Skeletal muscle tissue (tissue), 5 donors: ENCODE data around the gene SCML2. TPM values are rescaled to one million over a fixed set of nuclear protein-coding genes. Genes with fewer than 3 reads are reported as not detected.

Experiments
- H3K27ac ChIP-seq: one replicate; pipeline ENCODE4 v1.7.0; 2013; ENCODE audit warnings: mild to moderate bottlenecking, low read depth, low read length, inconsistent platforms
- H3K27me3 ChIP-seq, 3 donors: one replicate each; pipeline ENCODE4 v1.7.0; 2013; ENCODE audit warnings: low read length in 3 of 3; ENCODE audit not compliant: control insufficient read depth in 3 of 3, insufficient read depth in 3 of 3
- H3K36me3 ChIP-seq, 3 donors: one replicate each; pipeline ENCODE4 v1.7.0; 2013; ENCODE audit warnings: low read length in 3 of 3; ENCODE audit not compliant: control insufficient read depth in 3 of 3, insufficient read depth in 3 of 3
- H3K4me1 ChIP-seq, 3 donors: one replicate each; pipeline ENCODE4 v1.7.0; 2013; ENCODE audit warnings: low read length in 3 of 3, mild to moderate bottlenecking in 3 of 3; ENCODE audit not compliant: control insufficient read depth in 3 of 3, insufficient read depth in 3 of 3
- H3K4me3 ChIP-seq, 3 donors: one replicate each; pipeline ENCODE4 v1.7.0; 2013; ENCODE audit warnings: low read length in 3 of 3
- H3K9ac ChIP-seq, 3 donors: one replicate each; pipeline ENCODE4 v1.7.0; 2013; ENCODE audit warnings: low read length in 3 of 3, mild to moderate bottlenecking in 3 of 3, moderate library complexity in 2 of 3, low read depth in 1 of 3
- H3K9me3 ChIP-seq, 3 donors: one replicate each; pipeline ENCODE4 v1.7.0; 2013; ENCODE audit warnings: low read length in 3 of 3; ENCODE audit not compliant: control insufficient read depth in 3 of 3
- small RNA-seq: library from RNA; depleted of rRNA; stranded (forward); fragments of <200 nt; gene quantifications from one replicate; pipeline ENCODE3, GENCODE V24; 2014
- total RNA-seq: library from RNA; depleted of rRNA; stranded (reverse); fragments of >200 nt; gene quantifications from one replicate; pipeline ENCODE4 v1.2.3, GENCODE V29; 2014
- donor health status: Osteomylitis.

The SCML2 gene
- total RNA-seq, 1 donor from 2014 or later, result 7.3 TPM

- Histone ChIP-seq H3K9me3 (no peaks in the 10 kb centered on the region), H3K9ac (no peak overlapping the region), H3K4me3 (no peak overlapping the region), H3K27ac (no peak overlapping the region), H3K27me3 (no peaks in the 10 kb centered on the region), H3K36me3 (no peaks in the 10 kb centered on the region), H3K4me1 (no peaks in the 10 kb centered on the region)
Measured at GRCh38 chrX:18210470-18210869, 144.0 kb downstream of the SCML2 start.

GRCh38 chrX:18206657-18207056, 147.8 kb downstream of the SCML2 start:
- Histone ChIP-seq H3K4me3 (no peak overlapping the region), H3K4me1 (no peaks in the 10 kb centered on the region), H3K9me3 (no peaks in the 10 kb centered on the region)

GRCh38 chrX:18203631-18204030, 150.9 kb downstream of the SCML2 start:
- H3K4me3 ChIP-seq, result no peak overlapping the region
- no peak overlapping the region for H3K9ac ChIP-seq
- H3K4me1 ChIP-seq, result no peaks in the 10 kb centered on the region
- no peaks in the 10 kb centered on the region for H3K27me3 ChIP-seq
- H3K9me3 ChIP-seq, result no peaks in the 10 kb centered on the region
- H3K36me3 ChIP-seq, result no peaks in the 10 kb centered on the region
- H3K27ac ChIP-seq, result no peak overlapping the region

More at GRCh38 chrX:18206657-18207056, 147.8 kb downstream of the SCML2 start:
- H3K36me3 ChIP-seq, result no peaks in the 10 kb centered on the region
- H3K27me3 ChIP-seq, result no peaks in the 10 kb centered on the region
- no peak overlapping the region for H3K9ac ChIP-seq
- no peak overlapping the region for H3K27ac ChIP-seq

- Histone ChIP-seq H3K4me1 (no peaks in the 10 kb centered on the region), H3K9me3 (no peaks in the 10 kb centered on the region), H3K27ac (no peak overlapping the region), H3K9ac (no peak overlapping the region), H3K27me3 (no peaks in the 10 kb centered on the region), H3K36me3 (no peaks in the 10 kb centered on the region), H3K4me3 (no peak overlapping the region)
Measured at GRCh38 chrX:18194688-18195087, 159.8 kb downstream of the SCML2 start.

Small RNAs within 50 kb of the gene (small RNA-seq; reads per million reads assigned to genes)
- gene RF00019 (not detected), gene TMSB10P2 (not detected)

Other genes starting within 250 kb of the SCML2 start
- not detected for gene BEND2, start 133.8 kb downstream of the SCML2 start, total RNA-seq
- gene CDKL5, start 70.9 kb upstream of the SCML2 start, total RNA-seq, result 4.2 TPM